ENCODE data around the gene RCAN3. TPM values are rescaled to one million over a fixed set of nuclear protein-coding genes. Genes with fewer than 3 reads are reported as not detected.

RCAN3 gene
- total RNA-seq, 1 experiment from 2014 or later = 21.9 TPM

DNA sequence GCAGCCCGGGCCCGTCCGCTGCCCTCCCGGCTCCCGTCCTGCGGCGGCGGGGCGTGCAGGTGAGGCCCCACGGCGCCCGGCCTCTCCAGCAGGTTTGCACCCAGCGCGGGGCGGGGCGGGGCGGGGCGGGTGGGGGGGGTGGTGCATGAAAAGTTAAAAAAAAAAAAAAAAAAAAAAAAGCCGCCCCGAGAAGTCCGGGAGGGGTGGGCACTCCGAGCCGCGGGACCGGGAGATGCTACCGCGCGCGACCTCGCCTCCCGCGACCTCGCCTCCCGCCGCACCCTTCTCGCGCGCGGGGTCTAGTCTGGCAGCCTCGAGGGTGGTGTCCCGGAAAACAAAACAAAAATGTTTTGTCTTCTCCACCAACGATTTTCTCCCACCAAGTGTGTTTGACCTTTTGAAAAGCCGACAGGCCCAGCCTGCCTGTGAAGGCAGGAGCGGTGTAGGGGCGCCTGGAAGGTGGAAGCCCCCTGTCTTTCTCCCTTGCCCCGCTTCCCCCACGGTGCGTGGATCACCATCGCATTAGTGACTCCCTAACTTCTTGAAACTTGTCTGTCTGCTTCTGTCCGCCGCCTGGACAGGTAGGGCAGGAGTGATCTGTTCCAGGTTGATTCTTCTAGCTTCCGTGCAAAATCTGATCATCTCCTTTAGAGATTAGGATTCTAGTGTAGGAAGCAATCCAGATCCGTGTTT is 569 bp downstream of the RCAN3 start:
- Histone ChIP-seq H3K4me3 (peak overlapping the region; percentile 74), H3K27ac (no peak overlapping the region), H3K9me3 (ENCODE audit: insufficient read depth, low read depth) (no peaks in the 10 kb centered on the region), H3K79me2 (ENCODE audit: low read depth) (no peaks in the 10 kb centered on the region), H3K27me3 (ENCODE audit: insufficient read depth, low read depth) (no peaks in the 10 kb centered on the region), H3K9me2 (ENCODE audit: insufficient read depth) (no peaks in the 10 kb centered on the region), H3K4me1 (replicated peaks; ENCODE audit: insufficient read depth) (peaks cover 6% of the 10 kb centered on the region; the same call in 1 of the 2 replicates), H3K4me2 (peak overlapping the region; percentile 93), H3K36me3 (ENCODE audit: low read depth) (no peaks in the 10 kb centered on the region), H2AFZ (peak overlapping the region; percentile 82), H3F3A (ENCODE audit: insufficient read depth, low read depth) (no peaks in the 10 kb centered on the region), H4K20me1 (ENCODE audit: insufficient read depth) (no peaks in the 10 kb centered on the region)
- ChIA-PET CTCF (interaction anchor here (0.6 kb wide), 2 partner anchors 169 to 178 kb away, joined by 3 to 9 read pairs; no protein-coding TSS in a partner anchor), POLR2A (ENCODE audit: unreplicated experiment) (interaction anchor here (0.6 to 0.7 kb wide), 3 partner anchors 9 to 322 kb away, joined by 3 to 4 read pairs (median 3); no protein-coding TSS in a partner anchor)
- intact Hi-C loops (cut with micrococcal nuclease; ENCODE audit: unreplicated experiment) = loop anchor here (5.0 kb wide), 1 partner anchor 89 kb away; no protein-coding TSS in a partner anchor
- BruUV-seq (replicated peaks) = TSS peak; percentile 48
- DNase-seq = no peak
- TF ChIP-seq CTCF (conservative IDR thresholded peaks at IDR 0.05) (no peak), EZH2 (IDR thresholded peaks at IDR 0.05; ENCODE audit: low read depth) (no peak)

- ChIA-PET CTCF (interaction anchor here (0.6 kb wide), 2 partner anchors 169 to 179 kb away, joined by 3 to 9 read pairs; no protein-coding TSS in a partner anchor), POLR2A (ENCODE audit: unreplicated experiment) (no interaction called here)
- no peak overlapping the region for H3K27ac ChIP-seq
- H3K9me3 ChIP-seq (ENCODE audit: insufficient read depth, low read depth) = no peaks in the 10 kb centered on the region
- no peaks in the 10 kb centered on the region for H3K9me2 ChIP-seq (ENCODE audit: insufficient read depth)
- H3K27me3 ChIP-seq (ENCODE audit: insufficient read depth, low read depth) = no peaks in the 10 kb centered on the region
- H3K4me1 ChIP-seq (replicated peaks; ENCODE audit: insufficient read depth) = peaks cover 6% of the 10 kb centered on the region; the same call in 1 of the 2 replicates
- H3K79me2 ChIP-seq (ENCODE audit: low read depth) = no peaks in the 10 kb centered on the region
- no peak for DNase-seq
- H3K4me2 ChIP-seq = peak overlapping the region; percentile 93
- TF ChIP-seq EZH2 (IDR thresholded peaks at IDR 0.05; ENCODE audit: low read depth) (no peak), CTCF (conservative IDR thresholded peaks at IDR 0.05) (no peak)
- no TSS peak for BruUV-seq (replicated peaks)
- peak overlapping the region; percentile 82 for H2AFZ ChIP-seq
- H4K20me1 ChIP-seq (ENCODE audit: insufficient read depth) = no peaks in the 10 kb centered on the region
- peak overlapping the region; percentile 74 for H3K4me3 ChIP-seq
- no peaks in the 10 kb centered on the region for H3K36me3 ChIP-seq (ENCODE audit: low read depth)
- no peaks in the 10 kb centered on the region for H3F3A ChIP-seq (ENCODE audit: insufficient read depth, low read depth)
- intact Hi-C loops (cut with micrococcal nuclease; ENCODE audit: unreplicated experiment) = loop anchor here (5.0 kb wide), 1 partner anchor 88 kb away; no protein-coding TSS in a partner anchor
Observed at GRCh38 chr1:24503870-24504523, 1.4 kb downstream of the RCAN3 start.

DNA sequence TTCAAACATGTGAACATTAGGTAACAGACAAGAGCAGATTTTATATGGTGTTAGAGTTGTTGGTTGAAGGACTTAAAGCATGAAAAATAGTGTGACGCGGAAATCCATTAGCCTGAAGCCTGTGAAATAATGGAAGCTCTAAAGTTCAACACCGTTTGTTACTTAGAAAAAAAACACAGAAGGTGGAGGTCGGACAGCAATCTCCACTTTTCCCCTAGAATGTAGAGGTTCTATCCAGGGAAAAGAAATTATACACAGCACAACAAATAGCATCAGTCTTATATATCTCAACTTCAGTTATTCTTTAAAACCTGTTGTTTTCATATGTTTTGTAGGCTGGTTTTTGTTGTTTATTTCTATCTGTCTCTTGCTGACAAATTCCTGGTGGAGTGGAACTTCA is 1.9 kb downstream of the RCAN3 start:
- Histone ChIP-seq H4K20me1 (ENCODE audit: insufficient read depth) (no peaks in the 10 kb centered on the region), H3K9me2 (ENCODE audit: insufficient read depth) (no peaks in the 10 kb centered on the region), H2AFZ (no peak overlapping the region), H3K36me3 (ENCODE audit: low read depth) (no peaks in the 10 kb centered on the region), H3K4me3 (no peak overlapping the region), H3K79me2 (ENCODE audit: low read depth) (no peaks in the 10 kb centered on the region), H3K27ac (no peak overlapping the region), H3K4me2 (no peak overlapping the region), H3K4me1 (replicated peaks; ENCODE audit: insufficient read depth) (peaks cover 6% of the 10 kb centered on the region; the same call in 1 of the 2 replicates), H3F3A (ENCODE audit: insufficient read depth, low read depth) (no peaks in the 10 kb centered on the region), H3K27me3 (ENCODE audit: insufficient read depth, low read depth) (no peaks in the 10 kb centered on the region), H3K9me3 (ENCODE audit: insufficient read depth, low read depth) (no peaks in the 10 kb centered on the region)
- DNase-seq = no peak
- ChIA-PET CTCF (interaction anchor here (0.7 kb wide), 1 partner anchor 184 kb away, joined by 9 read pairs; no protein-coding TSS in a partner anchor), POLR2A (ENCODE audit: unreplicated experiment) (interaction anchor here (0.7 to 1.0 kb wide), 2 partner anchors 85 to 596 kb away, joined by 5 to 9 read pairs; no protein-coding TSS in a partner anchor)
- no TSS peak for BruUV-seq (replicated peaks)
- intact Hi-C loops (cut with micrococcal nuclease; ENCODE audit: unreplicated experiment) = loop anchor here (5.0 kb wide), 1 partner anchor 88 kb away; no protein-coding TSS in a partner anchor
- no peak for TF ChIP-seq CTCF (conservative IDR thresholded peaks at IDR 0.05)
- no peak for TF ChIP-seq EZH2 (IDR thresholded peaks at IDR 0.05; ENCODE audit: low read depth)
